Adrenal gland (tissue), 5 donors: ENCODE results near the gene SLC9A9.

Source experiments
- POLR2A ChIP-seq, 2 donors: fragments of 450-650 bp; IDR thresholded peaks; one replicate each; pipeline ENCODE4 v1.6.1; 2017; ENCODE audit warnings: antibody characterized with exemption in 2 of 2, mild to moderate bottlenecking in 2 of 2, moderate library complexity in 1 of 2
- TF ChIP-seq, protein P1 (sequence below), 6 experiments: fragments of 450-650 bp in 4 of 6; fragments of 200-600 bp in 2 of 6; sonication (generic) in 1 of 6; IDR thresholded peaks; 1 replicate in 5 of 6; 2 replicates in 1 of 6; pipeline versions ENCODE4 v1.5.1 to v1.8.0; 2016 to 2021; ENCODE audit warnings: antibody characterized with exemption in 6 of 6, mild to moderate bottlenecking in 2 of 6, moderate library complexity in 1 of 6
- donor health status: DM: no; HTN: no; CAD: no.

DNA sequence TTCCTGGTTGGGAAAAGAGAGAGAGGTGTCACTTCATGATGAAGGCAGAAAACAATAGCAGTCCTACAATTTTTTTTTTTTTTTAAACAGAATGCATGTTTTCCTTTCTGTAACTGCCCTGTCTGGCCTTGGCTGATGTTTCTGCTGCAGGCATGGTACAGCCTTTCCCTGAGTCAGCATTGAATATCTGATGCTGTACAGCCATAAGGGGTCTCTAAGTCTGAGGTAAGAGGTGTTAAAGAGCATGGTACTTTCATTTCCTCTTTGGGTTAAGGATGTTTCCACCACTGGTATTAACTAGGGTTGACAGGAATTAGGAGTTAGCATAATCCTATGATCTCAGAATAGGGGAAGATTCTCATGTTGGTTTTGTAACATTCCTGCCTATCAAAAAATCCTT is 581.3 kb downstream of the SLC9A9 start:
- TF ChIP-seq, protein P1, sequence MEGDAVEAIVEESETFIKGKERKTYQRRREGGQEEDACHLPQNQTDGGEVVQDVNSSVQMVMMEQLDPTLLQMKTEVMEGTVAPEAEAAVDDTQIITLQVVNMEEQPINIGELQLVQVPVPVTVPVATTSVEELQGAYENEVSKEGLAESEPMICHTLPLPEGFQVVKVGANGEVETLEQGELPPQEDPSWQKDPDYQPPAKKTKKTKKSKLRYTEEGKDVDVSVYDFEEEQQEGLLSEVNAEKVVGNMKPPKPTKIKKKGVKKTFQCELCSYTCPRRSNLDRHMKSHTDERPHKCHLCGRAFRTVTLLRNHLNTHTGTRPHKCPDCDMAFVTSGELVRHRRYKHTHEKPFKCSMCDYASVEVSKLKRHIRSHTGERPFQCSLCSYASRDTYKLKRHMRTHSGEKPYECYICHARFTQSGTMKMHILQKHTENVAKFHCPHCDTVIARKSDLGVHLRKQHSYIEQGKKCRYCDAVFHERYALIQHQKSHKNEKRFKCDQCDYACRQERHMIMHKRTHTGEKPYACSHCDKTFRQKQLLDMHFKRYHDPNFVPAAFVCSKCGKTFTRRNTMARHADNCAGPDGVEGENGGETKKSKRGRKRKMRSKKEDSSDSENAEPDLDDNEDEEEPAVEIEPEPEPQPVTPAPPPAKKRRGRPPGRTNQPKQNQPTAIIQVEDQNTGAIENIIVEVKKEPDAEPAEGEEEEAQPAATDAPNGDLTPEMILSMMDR (IDR thresholded peaks at IDR 0.05): no peak
- TF ChIP-seq POLR2A (IDR thresholded peaks at IDR 0.05): no peak
